AG20443 (cell line): Measurements from ENCODE around the gene MUC22.
A peak's percentile ranks its signal among the peaks of the same experiment; 100 is the strongest.

Experiments used
- DNase-seq: peaks from one replicate; pipeline ENCODE4 v3.0.0; 2012; ENCODE audit warnings: low spot score, mixed read lengths

The MUC22 gene

DNA sequence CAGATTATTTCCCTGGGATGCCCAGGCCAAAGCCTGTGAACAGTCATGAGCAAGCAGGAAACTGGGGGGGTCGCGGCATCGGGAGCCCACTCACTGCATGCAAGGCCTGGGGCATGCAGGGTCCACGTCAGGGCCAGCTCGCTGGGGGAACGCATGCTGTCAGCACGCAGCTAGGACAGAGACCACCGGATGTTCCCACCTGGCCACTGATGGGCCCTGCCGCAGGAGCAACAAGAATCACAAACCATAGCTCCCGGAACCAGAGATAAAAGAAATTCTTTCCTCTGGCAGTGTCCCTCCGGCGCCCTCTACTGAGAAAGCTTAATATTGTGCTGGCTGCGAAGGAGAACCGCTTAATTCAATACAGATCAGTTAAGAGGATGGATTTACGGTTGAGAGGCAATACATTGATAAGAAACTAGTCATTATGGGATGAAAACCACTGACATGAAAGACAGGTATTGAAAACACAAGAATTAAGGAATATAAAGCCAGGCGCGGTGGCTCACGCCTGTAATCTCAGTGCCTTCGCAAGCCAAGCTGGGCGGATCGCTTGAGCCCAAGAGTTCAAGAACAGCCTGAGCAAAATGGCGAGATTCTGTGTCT lies 69.5 kb downstream of the MUC22 start:
- DNase-seq, result peak; percentile 79

DNA sequence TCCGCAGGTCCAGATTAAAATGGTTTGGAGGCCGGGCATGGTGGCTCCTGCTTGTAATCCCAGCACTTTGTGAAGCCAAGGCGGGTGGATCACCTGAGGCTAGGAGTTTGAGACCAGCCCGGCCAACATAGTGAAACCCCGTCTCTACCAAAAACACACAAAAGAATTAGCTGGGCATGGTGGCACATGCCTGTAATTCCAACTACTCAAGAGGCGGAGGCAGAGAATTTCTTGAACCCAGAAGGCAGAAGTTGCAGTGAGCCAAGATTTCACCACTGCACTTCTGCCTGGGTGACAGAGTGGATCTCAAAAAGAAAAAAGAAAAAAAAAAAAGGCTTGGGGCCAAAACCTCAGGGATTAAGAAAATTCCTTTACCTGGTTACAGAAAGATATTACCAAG lies 71.6 kb downstream of the MUC22 start:
- DNase-seq, result no peak

DNA sequence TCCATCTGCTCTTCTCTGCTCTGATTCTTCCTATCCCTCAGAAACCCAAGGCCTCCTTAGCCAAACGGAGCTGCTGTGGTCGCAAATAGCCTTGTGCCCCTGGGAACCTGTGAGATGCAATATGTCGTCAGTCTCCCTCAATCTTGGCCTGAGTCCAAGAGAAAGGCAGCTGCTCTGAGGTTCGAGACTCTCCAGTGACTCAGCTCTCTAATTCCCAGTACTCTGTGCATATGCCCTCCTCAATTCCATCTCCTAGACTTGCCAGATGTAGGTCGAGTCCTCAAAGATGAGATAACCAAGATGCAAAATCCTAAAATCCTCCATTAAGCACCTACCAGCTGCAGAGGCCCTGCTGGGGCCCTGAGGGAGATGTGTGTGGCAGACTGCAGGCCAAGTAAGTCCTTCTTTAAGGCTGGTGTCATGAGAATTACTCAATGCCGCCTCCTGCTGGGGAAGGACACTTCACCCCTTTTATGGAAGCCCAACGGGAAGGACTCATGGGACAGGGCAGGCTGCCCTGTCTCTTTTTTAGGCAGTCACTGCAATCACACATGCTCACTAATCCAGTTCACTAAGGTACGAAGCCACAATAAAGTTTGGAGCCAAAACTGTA lies 73.6 kb downstream of the MUC22 start:
- peak; percentile 45 for DNase-seq
